ENCODE measurements around the gene DPYSL3. TPM values are rescaled to one million over a fixed set of nuclear protein-coding genes. Genes with fewer than 3 reads are reported as not detected.
A peak's percentile ranks its signal among the peaks of the same experiment; 100 is the strongest.

DPYSL3 gene
- polyA plus RNA-seq, 1 of the 3 experiments (the other 2 are of a cell fraction): 123 TPM

DNA sequence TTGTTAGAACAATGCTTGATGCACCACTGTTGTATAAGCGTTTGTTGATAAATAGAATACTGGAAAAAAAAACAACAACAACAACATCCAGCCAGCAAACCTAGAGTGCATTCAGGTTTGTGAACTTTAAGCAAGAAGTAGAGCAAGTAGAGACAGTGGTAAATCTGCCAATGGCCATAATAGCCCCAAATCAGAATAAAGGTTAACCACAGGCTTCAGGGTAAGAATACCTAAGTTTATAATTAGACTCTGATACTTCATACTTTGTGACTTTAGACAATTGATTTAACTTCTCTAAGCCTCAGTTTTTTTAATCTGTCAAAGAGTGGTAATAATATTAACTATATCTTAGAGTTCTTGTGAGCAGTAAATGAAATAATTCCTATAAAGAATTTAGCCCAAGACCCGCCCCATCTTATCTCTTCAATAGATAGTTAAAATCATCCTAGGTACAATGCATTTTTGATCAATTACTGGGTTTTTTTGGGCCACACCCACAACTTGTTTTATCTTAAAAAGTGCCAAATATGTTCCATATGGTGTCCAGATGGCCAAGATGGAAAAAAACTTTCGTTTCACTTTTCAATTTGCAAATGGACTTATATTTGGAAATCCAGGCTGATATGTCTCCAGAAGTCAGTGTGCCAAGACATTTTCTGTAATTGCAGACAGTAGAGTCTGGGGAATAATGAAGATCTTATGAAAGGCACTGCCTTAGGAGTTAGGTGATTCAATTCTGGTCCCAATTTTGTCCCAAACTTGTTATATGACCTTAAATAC, 24.5 kb upstream of the DPYSL3 start (continued):
- peak in 1 of 2 experiments; percentile 79; a peak in 2 of 4 replicates for TF ChIP-seq EP300 (IDR thresholded peaks at IDR 0.05; ENCODE audit: borderline replicate concordance in 1 of 2, low read depth in 1 of 2, low read length in 1 of 2)
- TF ChIP-seq NFIC (IDR thresholded peaks at IDR 0.05; ENCODE audit: borderline replicate concordance): peak; percentile 61
- TF ChIP-seq TCF12 (IDR thresholded peaks at IDR 0.05): peak; percentile 98
- no peak for TF ChIP-seq RAD21 (IDR thresholded peaks at IDR 0.05; ENCODE audit: low read length)
- TF ChIP-seq, protein P1, sequence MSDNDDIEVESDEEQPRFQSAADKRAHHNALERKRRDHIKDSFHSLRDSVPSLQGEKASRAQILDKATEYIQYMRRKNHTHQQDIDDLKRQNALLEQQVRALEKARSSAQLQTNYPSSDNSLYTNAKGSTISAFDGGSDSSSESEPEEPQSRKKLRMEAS (IDR thresholded peaks at IDR 0.05; ENCODE audit: low read depth): peak; percentile 42; the same call in 1 of the 2 replicates
- TF ChIP-seq, protein P2, sequence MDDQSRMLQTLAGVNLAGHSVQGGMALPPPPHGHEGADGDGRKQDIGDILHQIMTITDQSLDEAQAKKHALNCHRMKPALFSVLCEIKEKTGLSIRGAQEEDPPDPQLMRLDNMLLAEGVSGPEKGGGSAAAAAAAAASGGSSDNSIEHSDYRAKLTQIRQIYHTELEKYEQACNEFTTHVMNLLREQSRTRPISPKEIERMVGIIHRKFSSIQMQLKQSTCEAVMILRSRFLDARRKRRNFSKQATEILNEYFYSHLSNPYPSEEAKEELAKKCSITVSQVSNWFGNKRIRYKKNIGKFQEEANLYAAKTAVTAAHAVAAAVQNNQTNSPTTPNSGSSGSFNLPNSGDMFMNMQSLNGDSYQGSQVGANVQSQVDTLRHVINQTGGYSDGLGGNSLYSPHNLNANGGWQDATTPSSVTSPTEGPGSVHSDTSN (IDR thresholded peaks at IDR 0.05): peak; percentile 55
- TF ChIP-seq FOXM1 (IDR thresholded peaks at IDR 0.05; ENCODE audit: low read depth): peak; percentile 68; the same call in 1 of the 2 replicates

DNA sequence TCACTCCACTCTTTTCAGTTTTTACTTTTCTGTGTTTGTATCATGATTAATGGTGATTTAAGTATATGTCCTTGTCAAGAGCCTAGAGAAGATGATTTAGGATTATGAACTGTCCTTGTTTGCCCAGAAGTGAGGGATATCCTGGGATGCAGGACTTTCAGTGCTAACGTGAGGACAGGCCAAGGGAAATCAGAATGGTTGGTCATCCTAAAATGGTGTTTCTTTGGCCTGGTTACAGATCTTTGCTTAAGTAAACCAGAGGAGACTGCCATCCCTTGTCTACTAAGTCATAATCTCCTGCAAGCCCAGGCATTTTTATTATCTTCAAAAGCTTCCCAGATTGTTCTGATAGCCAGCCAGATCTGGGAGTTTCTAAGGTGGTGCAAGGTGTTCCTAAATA, 22.3 kb upstream of the DPYSL3 start:
- Histone ChIP-seq H2AFZ (ENCODE audit: low read depth) (no peak overlapping the region), H3K36me3 (replicated peaks in 1 of 2; ENCODE audit: control insufficient read depth in 1 of 2, insufficient read depth in 2 of 2, low read length in 1 of 2) (no peaks in the 10 kb centered on the region), H3K4me1 (ENCODE audit: control insufficient read depth in 1 of 2, insufficient read depth in 2 of 2, low read depth in 1 of 2, low read length in 1 of 2) (peaks cover 0 to 28% of the 10 kb centered on the region in 2 experiments), H3K27ac (ENCODE audit: low read depth in 2 of 2, low read length in 1 of 2) (peak overlapping the region in 1 of 2 experiments; percentile 81; a peak in 2 of 4 replicates), H3K27me3 (ENCODE audit: insufficient read depth) (no peaks in the 10 kb centered on the region), H3K4me3 (ENCODE audit: low read depth in 2 of 2, low read length in 1 of 2) (no peak overlapping the region), H3K9ac (no peak overlapping the region; the same call in 1 of the 2 replicates), H3K9me2 (no peaks in the 10 kb centered on the region), H3K79me2 (ENCODE audit: insufficient read depth) (no peaks in the 10 kb centered on the region), H3F3A (replicated peaks; ENCODE audit: insufficient read depth) (peaks cover 55% of the 10 kb centered on the region), H3K9me3 (no peaks in the 10 kb centered on the region), H3K4me2 (peak overlapping the region; percentile 49; the same call in 1 of the 2 replicates), H4K20me1 (ENCODE audit: insufficient read depth) (no peaks in the 10 kb centered on the region)
- POLR2A ChIA-PET: no interaction called here
- CTCF ChIA-PET: interaction anchor here (1.2 kb wide), 1 partner anchor 47 kb away, joined by 4 read pairs; no protein-coding TSS in a partner anchor
- DNase-seq: no peak
- TF ChIP-seq NRF1 (IDR thresholded peaks at IDR 0.05; ENCODE audit: low read depth, low read length) (no peak), TCF12 (IDR thresholded peaks at IDR 0.05) (0 out of 2 replicates have a peak, but pooled peaks have one; percentile 9), EP300 (IDR thresholded peaks at IDR 0.05; ENCODE audit: borderline replicate concordance in 1 of 2, low read depth in 1 of 2, low read length in 1 of 2) (0 out of 4 replicates have a peak, but pooled peaks of 1 of the 2 experiments have one; percentile 18), POLR2AphosphoS5 (IDR thresholded peaks at IDR 0.05; ENCODE audit: low read depth, low read length) (no peak)
- TF ChIP-seq, protein P3, sequence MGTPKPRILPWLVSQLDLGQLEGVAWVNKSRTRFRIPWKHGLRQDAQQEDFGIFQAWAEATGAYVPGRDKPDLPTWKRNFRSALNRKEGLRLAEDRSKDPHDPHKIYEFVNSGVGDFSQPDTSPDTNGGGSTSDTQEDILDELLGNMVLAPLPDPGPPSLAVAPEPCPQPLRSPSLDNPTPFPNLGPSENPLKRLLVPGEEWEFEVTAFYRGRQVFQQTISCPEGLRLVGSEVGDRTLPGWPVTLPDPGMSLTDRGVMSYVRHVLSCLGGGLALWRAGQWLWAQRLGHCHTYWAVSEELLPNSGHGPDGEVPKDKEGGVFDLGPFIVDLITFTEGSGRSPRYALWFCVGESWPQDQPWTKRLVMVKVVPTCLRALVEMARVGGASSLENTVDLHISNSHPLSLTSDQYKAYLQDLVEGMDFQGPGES (IDR thresholded peaks at IDR 0.05; ENCODE audit: low read depth, low read length): no peak
- WGBS (ENCODE audit: low lambda C conversion rate): 69% methylated on average over 1 of the region's 1 CpG

Data from SK-N-SH (cell line).